ENCODE results near the gene TRAPPC14. TPM values are rescaled to one million over a fixed set of nuclear protein-coding genes. Genes with fewer than 3 reads are reported as not detected.

The TRAPPC14 gene
- total and polyA plus RNA-seq, 4 donors = 2.8 to 9.7 (median 5.2) TPM

DNA sequence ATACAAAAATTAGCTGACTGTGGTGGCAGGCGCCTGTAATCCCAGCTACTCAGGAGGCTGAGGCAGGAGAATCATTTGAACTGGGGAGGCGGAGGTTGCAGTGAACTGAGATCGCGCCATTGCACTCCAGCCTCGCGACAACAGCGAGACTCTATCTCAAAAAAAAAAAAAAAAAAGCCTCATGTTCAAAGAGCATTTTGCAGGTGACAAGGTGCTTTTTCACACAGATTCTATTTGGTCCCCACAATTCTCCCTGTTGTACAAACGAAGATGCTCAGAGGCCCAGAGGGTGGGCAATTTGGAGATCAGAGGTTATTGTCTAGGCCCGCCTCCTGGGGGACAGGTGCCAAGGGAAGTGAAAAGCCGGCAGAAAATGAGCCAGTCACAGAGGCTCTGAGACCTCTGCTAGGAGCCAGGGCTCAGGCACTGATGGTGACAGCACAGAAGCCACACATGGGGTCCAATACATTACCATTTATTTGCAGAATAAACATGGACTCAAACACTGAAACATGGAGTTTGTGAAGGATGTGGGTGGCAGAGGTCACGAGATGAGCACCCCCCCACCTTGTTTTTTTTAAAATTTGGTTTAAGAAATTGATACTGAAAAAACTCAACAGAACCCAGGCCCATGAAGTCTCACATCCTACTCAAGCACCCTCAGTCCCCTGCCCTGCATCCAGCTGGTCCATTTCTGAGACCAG, 10.8 kb upstream of the TRAPPC14 start:
- Histone ChIP-seq H3K9me3 (ENCODE audit: control insufficient read depth in 4 of 4, low read length in 3 of 4) (no peaks in the 10 kb centered on the region), H3K4me1 (ENCODE audit: control insufficient read depth in 4 of 4, insufficient read depth in 4 of 4, low read length in 3 of 4) (peaks cover 0 to 11% (median 4%) of the 10 kb centered on the region in 4 donors), H3K4me3 (ENCODE audit: low read depth in 1 of 3, low read length in 3 of 3) (no peak overlapping the region), H3K27me3 (ENCODE audit: control insufficient read depth in 4 of 4, insufficient read depth in 4 of 4, low read length in 3 of 4) (peaks cover 0 to 8% (median 2%) of the 10 kb centered on the region in 4 donors), H3K27ac (ENCODE audit: low read depth in 1 of 2, low read length in 2 of 2) (no peak overlapping the region), H3K9ac (ENCODE audit: low read depth in 1 of 2, low read length in 2 of 2) (no peak overlapping the region), H3K36me3 (ENCODE audit: control insufficient read depth in 4 of 4, insufficient read depth in 3 of 4, low read depth in 1 of 4, low read length in 3 of 4) (no peaks in the 10 kb centered on the region)
- DNase-seq (ENCODE audit: low spot score) = no peak
- 65% methylated on average over 11 of the region's 11 CpGs for WGBS
- no peak for TF ChIP-seq FOXA1 (IDR thresholded peaks at IDR 0.05)
- TF ChIP-seq YY1 (IDR thresholded peaks at IDR 0.05) = no peak
- TF ChIP-seq, protein P1, sequence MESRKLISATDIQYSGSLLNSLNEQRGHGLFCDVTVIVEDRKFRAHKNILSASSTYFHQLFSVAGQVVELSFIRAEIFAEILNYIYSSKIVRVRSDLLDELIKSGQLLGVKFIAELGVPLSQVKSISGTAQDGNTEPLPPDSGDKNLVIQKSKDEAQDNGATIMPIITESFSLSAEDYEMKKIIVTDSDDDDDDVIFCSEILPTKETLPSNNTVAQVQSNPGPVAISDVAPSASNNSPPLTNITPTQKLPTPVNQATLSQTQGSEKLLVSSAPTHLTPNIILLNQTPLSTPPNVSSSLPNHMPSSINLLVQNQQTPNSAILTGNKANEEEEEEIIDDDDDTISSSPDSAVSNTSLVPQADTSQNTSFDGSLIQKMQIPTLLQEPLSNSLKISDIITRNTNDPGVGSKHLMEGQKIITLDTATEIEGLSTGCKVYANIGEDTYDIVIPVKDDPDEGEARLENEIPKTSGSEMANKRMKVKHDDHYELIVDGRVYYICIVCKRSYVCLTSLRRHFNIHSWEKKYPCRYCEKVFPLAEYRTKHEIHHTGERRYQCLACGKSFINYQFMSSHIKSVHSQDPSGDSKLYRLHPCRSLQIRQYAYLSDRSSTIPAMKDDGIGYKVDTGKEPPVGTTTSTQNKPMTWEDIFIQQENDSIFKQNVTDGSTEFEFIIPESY (IDR thresholded peaks at IDR 0.05) = no peak
- no peak for TF ChIP-seq HNF4G (IDR thresholded peaks at IDR 0.05)
- TF ChIP-seq, protein P2, sequence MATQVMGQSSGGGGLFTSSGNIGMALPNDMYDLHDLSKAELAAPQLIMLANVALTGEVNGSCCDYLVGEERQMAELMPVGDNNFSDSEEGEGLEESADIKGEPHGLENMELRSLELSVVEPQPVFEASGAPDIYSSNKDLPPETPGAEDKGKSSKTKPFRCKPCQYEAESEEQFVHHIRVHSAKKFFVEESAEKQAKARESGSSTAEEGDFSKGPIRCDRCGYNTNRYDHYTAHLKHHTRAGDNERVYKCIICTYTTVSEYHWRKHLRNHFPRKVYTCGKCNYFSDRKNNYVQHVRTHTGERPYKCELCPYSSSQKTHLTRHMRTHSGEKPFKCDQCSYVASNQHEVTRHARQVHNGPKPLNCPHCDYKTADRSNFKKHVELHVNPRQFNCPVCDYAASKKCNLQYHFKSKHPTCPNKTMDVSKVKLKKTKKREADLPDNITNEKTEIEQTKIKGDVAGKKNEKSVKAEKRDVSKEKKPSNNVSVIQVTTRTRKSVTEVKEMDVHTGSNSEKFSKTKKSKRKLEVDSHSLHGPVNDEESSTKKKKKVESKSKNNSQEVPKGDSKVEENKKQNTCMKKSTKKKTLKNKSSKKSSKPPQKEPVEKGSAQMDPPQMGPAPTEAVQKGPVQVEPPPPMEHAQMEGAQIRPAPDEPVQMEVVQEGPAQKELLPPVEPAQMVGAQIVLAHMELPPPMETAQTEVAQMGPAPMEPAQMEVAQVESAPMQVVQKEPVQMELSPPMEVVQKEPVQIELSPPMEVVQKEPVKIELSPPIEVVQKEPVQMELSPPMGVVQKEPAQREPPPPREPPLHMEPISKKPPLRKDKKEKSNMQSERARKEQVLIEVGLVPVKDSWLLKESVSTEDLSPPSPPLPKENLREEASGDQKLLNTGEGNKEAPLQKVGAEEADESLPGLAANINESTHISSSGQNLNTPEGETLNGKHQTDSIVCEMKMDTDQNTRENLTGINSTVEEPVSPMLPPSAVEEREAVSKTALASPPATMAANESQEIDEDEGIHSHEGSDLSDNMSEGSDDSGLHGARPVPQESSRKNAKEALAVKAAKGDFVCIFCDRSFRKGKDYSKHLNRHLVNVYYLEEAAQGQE (IDR thresholded peaks at IDR 0.05) = no peak
- TF ChIP-seq FOXA2 (IDR thresholded peaks at IDR 0.05) = no peak
- no peak for TF ChIP-seq RXRA (IDR thresholded peaks at IDR 0.05)
- TF ChIP-seq RAD21 (IDR thresholded peaks at IDR 0.05) = no peak
- TF ChIP-seq, protein P3, sequence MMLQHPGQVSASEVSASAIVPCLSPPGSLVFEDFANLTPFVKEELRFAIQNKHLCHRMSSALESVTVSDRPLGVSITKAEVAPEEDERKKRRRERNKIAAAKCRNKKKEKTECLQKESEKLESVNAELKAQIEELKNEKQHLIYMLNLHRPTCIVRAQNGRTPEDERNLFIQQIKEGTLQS (IDR thresholded peaks at IDR 0.05) = no peak
- TF ChIP-seq EGR1 (IDR thresholded peaks at IDR 0.05; ENCODE audit: low read depth in 2 of 2) = no peak
- TF ChIP-seq NR2F2 (IDR thresholded peaks at IDR 0.05) = no peak
- no peak for TF ChIP-seq GABPA (IDR thresholded peaks at IDR 0.05 in 1 of 2, conservative IDR thresholded peaks at IDR 0.05 in 1 of 2)
- TF ChIP-seq, protein P4, sequence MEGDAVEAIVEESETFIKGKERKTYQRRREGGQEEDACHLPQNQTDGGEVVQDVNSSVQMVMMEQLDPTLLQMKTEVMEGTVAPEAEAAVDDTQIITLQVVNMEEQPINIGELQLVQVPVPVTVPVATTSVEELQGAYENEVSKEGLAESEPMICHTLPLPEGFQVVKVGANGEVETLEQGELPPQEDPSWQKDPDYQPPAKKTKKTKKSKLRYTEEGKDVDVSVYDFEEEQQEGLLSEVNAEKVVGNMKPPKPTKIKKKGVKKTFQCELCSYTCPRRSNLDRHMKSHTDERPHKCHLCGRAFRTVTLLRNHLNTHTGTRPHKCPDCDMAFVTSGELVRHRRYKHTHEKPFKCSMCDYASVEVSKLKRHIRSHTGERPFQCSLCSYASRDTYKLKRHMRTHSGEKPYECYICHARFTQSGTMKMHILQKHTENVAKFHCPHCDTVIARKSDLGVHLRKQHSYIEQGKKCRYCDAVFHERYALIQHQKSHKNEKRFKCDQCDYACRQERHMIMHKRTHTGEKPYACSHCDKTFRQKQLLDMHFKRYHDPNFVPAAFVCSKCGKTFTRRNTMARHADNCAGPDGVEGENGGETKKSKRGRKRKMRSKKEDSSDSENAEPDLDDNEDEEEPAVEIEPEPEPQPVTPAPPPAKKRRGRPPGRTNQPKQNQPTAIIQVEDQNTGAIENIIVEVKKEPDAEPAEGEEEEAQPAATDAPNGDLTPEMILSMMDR (IDR thresholded peaks at IDR 0.05; ENCODE audit: low read depth, low read length, missing input control) = no peak

DNA sequence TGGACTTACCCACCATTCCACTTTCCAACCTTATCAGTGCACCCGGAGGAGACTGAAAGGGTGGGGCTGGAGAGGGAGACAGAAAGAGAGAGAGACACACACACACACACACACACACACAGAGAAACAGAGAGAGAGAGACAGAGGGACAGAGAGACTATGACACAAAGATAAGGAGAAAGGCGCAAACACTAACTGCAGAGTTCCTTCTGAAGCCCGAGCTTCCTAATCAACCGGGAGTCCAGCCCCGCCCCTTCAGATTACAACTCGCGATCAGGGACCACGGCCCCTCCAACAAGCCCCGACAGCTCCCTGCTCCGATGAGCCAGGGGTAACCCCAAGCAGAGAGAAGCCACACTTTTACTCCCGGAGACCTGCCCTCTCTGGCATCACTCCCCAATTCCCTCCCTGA, 9.4 kb upstream of the TRAPPC14 start:
- TF ChIP-seq EGR1 (IDR thresholded peaks at IDR 0.05; ENCODE audit: low read depth in 2 of 2) = no peak
- no peak for DNase-seq (ENCODE audit: low spot score)
- no peak overlapping the region for H3K9ac ChIP-seq (ENCODE audit: low read depth in 1 of 2, low read length in 2 of 2)

More for the DNA sequence above, 9.4 kb upstream of the TRAPPC14 start:
- Histone ChIP-seq H3K36me3 (ENCODE audit: control insufficient read depth in 4 of 4, insufficient read depth in 3 of 4, low read depth in 1 of 4, low read length in 3 of 4) (no peaks in the 10 kb centered on the region), H3K27ac (ENCODE audit: low read depth in 1 of 2, low read length in 2 of 2) (no peak overlapping the region), H3K27me3 (ENCODE audit: control insufficient read depth in 4 of 4, insufficient read depth in 4 of 4, low read length in 3 of 4) (peaks cover 0 to 8% (median 2%) of the 10 kb centered on the region in 4 donors), H3K9me3 (ENCODE audit: control insufficient read depth in 4 of 4, low read length in 3 of 4) (no peaks in the 10 kb centered on the region), H3K4me1 (ENCODE audit: control insufficient read depth in 4 of 4, insufficient read depth in 4 of 4, low read length in 3 of 4) (peaks cover 0 to 11% (median 4%) of the 10 kb centered on the region in 4 donors), H3K4me3 (ENCODE audit: low read depth in 1 of 3, low read length in 3 of 3) (peak overlapping the region in 1 of 3 donors; percentile 26)
- WGBS = 4% methylated on average over 11 of the region's 11 CpGs

All from liver (tissue), 9 donors.